ENCODE data around the gene PRR5L.

GRCh38 chr11:36395978-36396736 is 100.1 kb downstream of the PRR5L start:
- TF ChIP-seq CTCF (IDR thresholded peaks at IDR 0.05; ENCODE audit: poor library complexity) (no peak), EZH2phosphoT487 (IDR thresholded peaks at IDR 0.05; ENCODE audit: low read depth, severe bottlenecking, unreplicated experiment) (no peak)
